HG03064 (cell line): ENCODE data around the gene PTTG1.
"Not testable (repeated sequence)": the region's sequence is repeated elsewhere in the genome, so short reads cannot be mapped to it uniquely, and the experiment has no call there.

ENCODE experiments used
- ATAC-seq: cut with Tn5 transposase; IDR thresholded peaks from one replicate; pipeline ENCODE4 v1.9.1; 2021; ENCODE audit warnings: low read depth; ENCODE audit not compliant: unreplicated experiment

The PTTG1 gene

GRCh38 chr5:160419458-160420330 is 2.0 kb upstream of the PTTG1 start:
- no peak for ATAC-seq

- no peak for ATAC-seq
Measured at GRCh38 chr5:160420331-160420610, 1.4 kb upstream of the PTTG1 start.

- no peak for ATAC-seq
Measured at GRCh38 chr5:160423099-160423498, 1.4 kb downstream of the PTTG1 start.

GRCh38 chr5:160427607-160428006 is 6.0 kb downstream of the PTTG1 start:
- ATAC-seq: no peak

GRCh38 chr5:160432196-160432595 is 10.5 kb downstream of the PTTG1 start:
- ATAC-seq: no peak

- ATAC-seq: no peak
Measured at GRCh38 chr5:160432787-160433186, 11.1 kb downstream of the PTTG1 start.

GRCh38 chr5:160434022-160434531 is 12.4 kb downstream of the PTTG1 start:
- peak; percentile 80 for ATAC-seq

- no peak for ATAC-seq
Measured at GRCh38 chr5:160435532-160435931, 13.9 kb downstream of the PTTG1 start.

- ATAC-seq: no peak
Measured at GRCh38 chr5:160436017-160436416, 14.4 kb downstream of the PTTG1 start.

GRCh38 chr5:160436661-160437060 is 15.0 kb downstream of the PTTG1 start:
- not testable (repeated sequence) for ATAC-seq

- no peak for ATAC-seq
Measured at GRCh38 chr5:160437271-160437670, 15.6 kb downstream of the PTTG1 start.

GRCh38 chr5:160438316-160439204 is 16.9 kb downstream of the PTTG1 start:
- ATAC-seq: peak; percentile 27

- ATAC-seq: peak; percentile 56
Measured at GRCh38 chr5:160439205-160439600, 17.5 kb downstream of the PTTG1 start.

- ATAC-seq: peak; percentile 16
Measured at GRCh38 chr5:160441311-160441781, 19.7 kb downstream of the PTTG1 start.

GRCh38 chr5:160442824-160443431 is 21.3 kb downstream of the PTTG1 start:
- no peak for ATAC-seq

GRCh38 chr5:160444407-160444806 is 22.8 kb downstream of the PTTG1 start:
- ATAC-seq: no peak

- peak; percentile 33 for ATAC-seq
Measured at GRCh38 chr5:160445132-160445531, 23.5 kb downstream of the PTTG1 start.

- no peak for ATAC-seq
Measured at GRCh38 chr5:160445751-160446150, 24.1 kb downstream of the PTTG1 start.

- no peak for ATAC-seq
Measured at GRCh38 chr5:160448886-160449285, 27.2 kb downstream of the PTTG1 start.

- ATAC-seq: no peak
Measured at GRCh38 chr5:160449458-160449857, 27.8 kb downstream of the PTTG1 start.
